Lung (tissue), 12 donors: ENCODE results near the gene CD22. TPM values are rescaled to one million over a fixed set of nuclear protein-coding genes. Genes with fewer than 3 reads are reported as not detected.

Source experiments
- ATAC-seq: fragments of 200-7000 bp; cut with Tn5 transposase; one replicate; pipeline ENCODE4 v1.9.1; 2020; ENCODE audit warnings: moderate number of reproducible peaks; ENCODE audit not compliant: insufficient read depth, low FRiP score
- DNase-seq, 3 donors: peaks; one replicate each; pipeline ENCODE4 v3.0.0-alpha.2; 2013 to 2017
- H3K27ac ChIP-seq, 2 donors: one replicate each; pipeline ENCODE4 v1.5.1; 2013; ENCODE audit warnings: mild to moderate bottlenecking in 2 of 2, moderate library complexity in 2 of 2, control low read depth in 1 of 2, inconsistent platforms in 1 of 2, low read depth in 1 of 2, low read length in 1 of 2
- H3K27me3 ChIP-seq, 3 donors: one replicate each; pipeline ENCODE4 v1.5.1; 2013; ENCODE audit warnings: low read length in 2 of 3; ENCODE audit not compliant: control insufficient read depth in 3 of 3, insufficient read depth in 3 of 3
- H3K36me3 ChIP-seq, 4 donors: one replicate each; pipeline ENCODE4 v1.5.1; 2013; ENCODE audit warnings: low read length in 4 of 4, mild to moderate bottlenecking in 1 of 4, moderate library complexity in 1 of 4; ENCODE audit not compliant: control insufficient read depth in 4 of 4, insufficient read depth in 4 of 4
- H3K4me1 ChIP-seq, 5 donors: one replicate each; pipeline ENCODE4 v1.5.1; 2013; ENCODE audit warnings: low read length in 5 of 5, mild to moderate bottlenecking in 2 of 5, moderate library complexity in 1 of 5; ENCODE audit not compliant: control insufficient read depth in 5 of 5, insufficient read depth in 5 of 5
- H3K4me3 ChIP-seq: one replicate; pipeline ENCODE4 v1.5.1; 2013; ENCODE audit warnings: mild to moderate bottlenecking, control low read depth, moderate library complexity
- H3K9ac ChIP-seq, 2 donors: one replicate each; pipeline ENCODE4 v1.5.1; 2013; ENCODE audit warnings: low read length in 2 of 2, control low read depth in 1 of 2; ENCODE audit not compliant: insufficient read depth in 1 of 2
- H3K9me3 ChIP-seq, 4 donors: one replicate each; pipeline ENCODE4 v1.5.1; 2013; ENCODE audit warnings: low read length in 3 of 4, mild to moderate bottlenecking in 1 of 4, moderate library complexity in 1 of 4; ENCODE audit not compliant: control insufficient read depth in 4 of 4, insufficient read depth in 3 of 4
- CTCF ChIP-seq: IDR thresholded peaks from 2 replicates; pipeline ENCODE4 v1.5.1; 2012; ENCODE audit warnings: mild to moderate bottlenecking; ENCODE audit errors: control extremely low read depth, extremely low read depth
- whole genome bisulfite sequencing, 2 donors: extraction: QIAGEN DNeasy Blood & Tissue Kit; methylation state at CpG; one replicate each; pipeline ENCODE4 v1.1.7; 2013; 5-methylcytosine and 5-hydroxymethylcytosine counted together
- polyA plus RNA-seq, 2 donors: library from polyadenylated mRNA; stranded (reverse); fragments of 200-250 nt; gene quantifications; one replicate each; pipeline ENCODE4 v1.2.1, GENCODE V29; 2013
- total RNA-seq, 2 donors: library from RNA; depleted of rRNA in 1 of 2; stranded (reverse); fragments of >200 nt in 1 of 2; gene quantifications; one replicate each; pipeline ENCODE4 v1.2.1, GENCODE V29; 2014 to 2021
- donor health status: control.
- donor health status: control.
- donor health status: Bipolar disorder and iron deficiency.
- donor health status: healthy.
- donor health status: DM: yes; HTN: yes; CAD: no.

CD22 gene
- total and polyA plus RNA-seq, 4 donors, result 4.7 to 53.8 (median 30.7) TPM

GRCh38 chr19:35365303-35365702 is 36.3 kb downstream of the CD22 start:
- no peak for TF ChIP-seq CTCF
- no peak for DNase-seq
- ATAC-seq, result no peak

GRCh38 chr19:35368378-35368777 is 39.4 kb downstream of the CD22 start:
- no peak for DNase-seq
- H3K4me1 ChIP-seq, result no peaks in the 10 kb centered on the region
- peaks cover 0 to 3% (median 0%) of the 10 kb centered on the region in 4 donors for H3K9me3 ChIP-seq
- no peaks in the 10 kb centered on the region for H3K36me3 ChIP-seq
- peaks cover 0 to 4% (median 0%) of the 10 kb centered on the region in 3 donors for H3K27me3 ChIP-seq
- H3K4me3 ChIP-seq, result no peak overlapping the region
- H3K9ac ChIP-seq, result no peak overlapping the region
- no peak for ATAC-seq
- H3K27ac ChIP-seq, result no peak overlapping the region
- WGBS, 2 donors, result 84% methylated on average over 1 of the region's 1 CpG; no CpG with 5 or more reads in 1 of the 2 donors
- TF ChIP-seq CTCF, result no peak

More at GRCh38 chr19:35365303-35365702, 36.3 kb downstream of the CD22 start:
- peaks cover 0 to 3% (median 0%) of the 10 kb centered on the region in 4 donors for H3K9me3 ChIP-seq
- no peak overlapping the region for H3K27ac ChIP-seq
- H3K9ac ChIP-seq, result no peak overlapping the region
- no peaks in the 10 kb centered on the region for H3K36me3 ChIP-seq
- H3K4me1 ChIP-seq, result no peaks in the 10 kb centered on the region
- 88% methylated on average over 4 of the region's 4 CpGs; no CpG with 5 or more reads in 1 of the 2 donors for WGBS, 2 donors
- H3K4me3 ChIP-seq, result no peak overlapping the region
- peaks cover 0 to 4% (median 0%) of the 10 kb centered on the region in 3 donors for H3K27me3 ChIP-seq

GRCh38 chr19:35369522-35369921 is 40.5 kb downstream of the CD22 start:
- ATAC-seq (no peak), DNase-seq (no peak)
- no peak for TF ChIP-seq CTCF
- Histone ChIP-seq H3K27ac (no peak overlapping the region), H3K9ac (no peak overlapping the region), H3K4me1 (no peaks in the 10 kb centered on the region), H3K9me3 (peaks cover 0 to 3% (median 0%) of the 10 kb centered on the region in 4 donors), H3K27me3 (peaks cover 0 to 4% (median 0%) of the 10 kb centered on the region in 3 donors), H3K36me3 (no peaks in the 10 kb centered on the region), H3K4me3 (no peak overlapping the region)

GRCh38 chr19:35370722-35371121 is 41.7 kb downstream of the CD22 start, which contains the start of gene GPR42:
GPR42 (plus strand) TSS chr19:35371068; CDS start chr19:35371360, 292 bp downstream.
- no peak for DNase-seq
- no peaks in the 10 kb centered on the region for H3K36me3 ChIP-seq
- no peak within 1 kb of the TSS for H3K9ac ChIP-seq
- no peak for ATAC-seq
- WGBS, 2 donors, result 88% methylated on average over 7 of the region's 8 CpGs; no CpG with 5 or more reads in 1 of the 2 donors
- H3K27me3 ChIP-seq, result peaks cover 0 to 4% (median 0%) of the 10 kb centered on the region in 3 donors
- no peak within 1 kb of the TSS for H3K27ac ChIP-seq
- H3K4me3 ChIP-seq, result no peak within 1 kb of the TSS
- no peak for TF ChIP-seq CTCF
- H3K9me3 ChIP-seq, result peaks cover 0 to 3% (median 0%) of the 10 kb centered on the region in 4 donors
- H3K4me1 ChIP-seq, result peaks cover 0 to under 1% (median 0%) of the 10 kb centered on the region in 5 donors
